ENCODE measurements around the gene NPFFR1. TPM values are rescaled to one million over a fixed set of nuclear protein-coding genes. Genes with fewer than 3 reads are reported as not detected.

The NPFFR1 gene
- total RNA-seq (2014; rRNA removed; shearing (Covaris generic)): not detected in 2 replicates
- polyA plus RNA-seq (2015; cell fraction: cytosol; rRNA removed): not detected in 2 replicates
- polyA plus RNA-seq (2015; cell fraction: nucleus; rRNA removed): not detected in 2 replicates

- DNase-seq (ENCODE audit: low read depth): no peak
Observed at GRCh38 chr10:70283445-70284399, at the start of gene NPFFR1. Gene NPFFR1 (minus strand): TSS chr10:70284004. CDS start chr10:70283676, 328 bp downstream.

DNA sequence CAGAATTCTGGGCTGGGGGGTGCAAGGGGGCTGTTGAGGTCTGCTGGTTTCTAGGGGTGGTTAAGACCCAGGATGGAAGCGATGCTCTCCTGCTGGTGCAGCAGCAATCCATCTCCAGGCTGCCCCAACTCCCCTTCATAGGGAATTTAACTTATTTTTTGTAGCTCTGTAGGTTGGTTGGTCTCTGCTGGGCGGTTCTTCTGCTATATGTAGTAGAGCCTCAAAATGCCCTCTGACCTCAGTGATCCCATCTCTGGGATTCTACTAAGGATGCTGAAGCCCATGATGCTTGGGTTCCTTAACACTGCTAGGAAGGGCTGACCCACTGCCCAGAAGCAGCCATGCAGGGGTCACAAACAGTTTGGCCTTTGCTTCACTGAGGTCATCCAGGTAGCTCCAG, 49.5 kb upstream of the NPFFR1 start:
- DNase-seq (ENCODE audit: low read depth): no peak

DNA sequence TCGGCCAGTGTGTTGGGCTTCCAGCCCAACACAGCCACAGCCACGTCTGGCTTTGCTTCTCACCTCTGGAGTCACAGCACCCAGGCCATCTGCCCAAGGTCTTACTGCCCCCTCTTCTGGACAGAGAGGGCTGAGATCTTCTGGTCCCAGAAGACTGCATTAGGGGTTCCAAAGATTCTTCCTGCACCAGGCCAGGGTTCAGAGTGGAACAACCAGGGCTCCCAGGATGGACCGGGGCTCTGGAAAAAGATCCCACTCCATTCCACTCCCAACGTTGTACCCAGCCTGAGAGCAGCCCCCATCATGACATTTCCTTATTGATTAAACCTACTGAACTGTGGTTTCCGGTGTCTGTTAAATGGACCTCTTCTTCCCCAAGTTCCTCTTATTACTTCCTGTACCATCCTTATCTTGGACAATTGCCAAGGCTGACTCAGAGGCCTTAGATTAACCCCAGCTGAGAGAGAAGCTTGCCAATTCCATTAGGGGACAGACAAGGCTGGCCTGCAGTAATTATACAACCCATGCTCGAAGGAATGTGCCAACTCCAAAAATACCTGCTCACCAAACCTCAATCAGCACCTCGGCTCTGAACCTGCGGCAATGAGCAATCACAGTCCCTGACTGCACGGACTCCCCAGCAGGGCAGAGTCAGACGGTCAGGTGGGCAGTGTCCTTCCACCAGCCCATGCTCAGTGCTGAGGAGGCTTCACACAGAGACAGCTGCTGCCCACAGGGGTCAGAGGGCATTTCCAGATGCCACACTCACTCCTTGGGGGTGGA, 47.9 kb upstream of the NPFFR1 start:
- DNase-seq (ENCODE audit: low read depth): peak; percentile 93

DNA sequence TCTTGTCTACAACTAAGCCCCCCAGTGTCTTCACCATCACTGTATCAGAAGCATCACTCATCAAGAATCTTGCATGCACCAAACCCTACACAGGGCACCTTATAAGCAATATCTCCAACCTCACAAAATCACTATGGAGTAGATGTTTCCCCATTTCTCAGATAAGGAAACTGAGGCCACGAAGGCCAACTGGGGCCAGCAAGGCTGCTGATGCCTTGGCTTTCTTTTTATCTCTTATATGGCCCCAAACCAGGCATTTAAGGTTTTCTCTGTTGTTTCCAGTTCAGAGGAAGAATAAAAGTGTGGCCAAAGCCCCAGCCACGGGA, 47.3 kb upstream of the NPFFR1 start:
- no peak for DNase-seq (ENCODE audit: low read depth)

- no peak for DNase-seq (ENCODE audit: low read depth)
Observed at GRCh38 chr10:70330671-70331070, 46.9 kb upstream of the NPFFR1 start.

DNA sequence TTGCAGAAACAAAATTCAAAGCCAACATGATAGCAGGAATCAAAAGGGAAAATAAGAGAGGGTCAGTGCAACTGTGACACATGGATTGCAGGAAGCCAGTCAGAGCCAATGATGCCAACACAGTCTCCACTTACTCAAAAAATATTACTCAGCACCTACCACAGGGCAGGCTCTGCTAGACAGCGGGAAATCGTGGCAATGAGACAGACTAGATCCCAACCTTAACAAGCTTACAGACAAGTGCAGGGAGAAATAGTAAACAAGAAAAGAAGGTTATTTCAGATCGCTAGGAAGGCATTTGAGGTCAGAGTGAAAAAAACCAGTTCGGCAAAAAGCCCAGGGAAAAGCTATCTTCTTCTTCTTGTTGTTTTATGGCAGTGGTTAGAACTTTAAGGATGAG, 45.2 kb upstream of the NPFFR1 start:
- DNase-seq (ENCODE audit: low read depth): peak; percentile 76

GRCh38 chr10:70328018-70328417, 44.2 kb upstream of the NPFFR1 start:
- DNase-seq (ENCODE audit: low read depth): no peak

DNA sequence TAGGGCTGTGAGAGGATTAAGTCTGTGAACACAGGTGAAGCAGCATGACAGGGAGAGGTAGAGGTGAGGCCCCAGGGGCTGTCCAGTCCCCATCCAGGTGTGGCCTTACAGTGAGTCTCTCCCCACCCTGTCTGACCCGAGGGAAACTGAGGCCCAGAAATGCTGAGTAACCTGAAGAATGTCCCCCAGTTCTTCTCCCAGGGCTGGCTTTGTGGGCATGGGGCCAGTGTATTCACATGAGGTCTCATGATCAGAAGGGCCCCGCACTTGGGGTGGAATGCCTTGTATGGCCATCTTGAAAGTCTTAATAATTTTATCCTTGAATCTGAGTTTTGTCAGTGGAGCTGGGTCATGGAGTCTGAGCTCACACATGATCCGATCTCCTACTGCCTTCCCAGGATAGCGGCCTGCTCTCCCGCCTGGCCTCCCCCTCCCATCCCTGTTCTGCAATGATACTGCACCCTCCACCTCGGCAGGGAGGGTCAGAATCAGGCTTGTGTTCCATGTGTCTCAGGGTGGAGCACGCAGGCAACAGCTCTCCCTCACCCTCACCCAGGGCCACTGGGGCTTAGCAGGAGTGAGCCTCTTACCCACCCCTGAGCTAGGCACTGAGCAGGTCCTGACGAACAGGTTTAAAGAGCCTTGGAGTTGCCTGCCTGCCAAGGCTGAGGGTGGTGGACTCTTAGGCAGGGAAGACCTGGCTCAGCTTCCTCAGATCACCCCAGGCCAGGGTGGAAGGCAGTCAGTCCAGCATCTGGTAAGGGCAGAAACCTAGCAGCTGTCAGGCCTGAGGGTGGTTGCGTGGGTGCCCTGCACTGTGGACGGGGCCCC, 41.4 kb upstream of the NPFFR1 start:
- DNase-seq (ENCODE audit: low read depth): no peak

- no peak for DNase-seq (ENCODE audit: low read depth)
Observed at GRCh38 chr10:70324339-70324861, 40.6 kb upstream of the NPFFR1 start.

DNA sequence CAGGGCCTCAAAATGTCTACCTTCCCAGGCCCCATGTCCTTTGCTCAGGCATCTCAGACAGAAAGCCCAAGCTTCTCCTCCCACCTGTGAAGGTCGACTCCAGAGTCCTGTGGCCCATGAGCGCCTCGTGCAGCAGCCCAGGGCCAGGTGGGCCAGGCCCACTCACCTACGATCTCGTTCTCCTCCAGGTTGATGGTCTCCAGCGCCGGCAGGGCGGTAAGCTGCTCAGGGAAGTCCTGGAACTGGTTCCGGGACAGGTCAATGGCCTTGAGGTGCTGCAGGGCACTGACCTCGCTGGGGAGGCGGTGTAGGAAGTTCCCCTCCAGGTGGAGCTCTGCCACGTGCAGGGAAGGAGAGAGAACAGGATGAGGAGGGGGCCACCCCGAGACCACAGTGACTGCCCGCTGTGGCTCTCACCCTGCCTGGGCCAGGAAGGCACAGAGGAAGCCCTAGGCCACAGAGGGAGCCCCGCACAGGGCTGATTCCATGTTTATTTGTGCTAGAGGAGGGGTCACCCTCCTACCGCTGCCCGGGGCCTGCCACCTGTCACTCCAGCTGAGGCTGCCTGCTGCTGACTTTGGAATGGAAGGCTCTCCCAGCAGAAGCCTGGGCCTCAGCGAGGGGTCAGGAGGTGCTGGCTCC, 40.0 kb upstream of the NPFFR1 start:
- DNase-seq (ENCODE audit: low read depth): no peak

- DNase-seq (ENCODE audit: low read depth): no peak
Observed at GRCh38 chr10:70323138-70323696, 39.4 kb upstream of the NPFFR1 start.

DNA sequence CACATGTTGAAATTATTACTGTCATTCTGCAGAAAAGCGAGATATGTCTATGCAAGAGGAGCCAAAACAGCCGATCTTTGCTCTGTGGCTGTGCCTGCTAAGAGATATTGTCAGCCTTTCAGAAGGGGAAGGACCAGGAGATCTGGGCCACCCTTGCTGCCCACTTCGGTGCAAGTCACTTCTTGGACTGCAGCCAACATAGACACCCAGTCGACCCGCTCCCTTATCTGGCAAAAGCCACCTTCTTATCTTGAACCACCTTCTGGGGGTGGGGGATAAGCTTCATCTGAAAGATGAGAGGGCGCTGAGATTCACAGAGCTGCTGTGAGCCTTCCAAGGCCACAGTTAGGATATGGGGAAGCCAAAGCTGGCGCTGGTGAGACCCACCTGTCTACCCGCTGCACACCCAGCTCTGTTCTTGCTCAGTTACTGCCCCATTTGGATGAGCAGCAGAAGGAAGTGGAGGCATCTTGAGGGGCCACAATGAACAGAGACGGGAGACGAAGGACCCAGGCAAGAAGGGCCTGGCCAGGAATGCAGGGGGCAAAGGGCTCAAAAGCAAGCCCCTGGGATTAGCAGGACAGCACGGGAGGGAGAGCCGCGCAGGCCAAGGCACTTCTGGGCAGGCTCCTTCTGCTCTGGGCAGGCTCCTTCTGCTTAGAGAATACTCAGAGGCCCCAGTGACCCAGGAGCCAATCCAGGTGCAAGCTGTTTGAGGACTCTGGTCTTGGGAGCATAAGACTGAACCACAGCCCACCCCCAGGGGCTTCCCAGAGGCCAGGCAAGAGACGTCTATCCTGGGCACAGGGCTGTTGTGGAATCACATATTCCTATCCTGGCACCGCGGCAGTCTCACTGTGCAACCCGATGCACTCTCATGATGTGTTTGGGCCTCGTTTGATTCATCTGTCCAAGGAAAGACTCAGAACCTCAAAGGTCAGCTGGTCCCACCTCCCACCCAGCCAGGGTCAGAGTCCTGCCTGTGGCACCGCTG, 38.4 kb upstream of the NPFFR1 start:
- no peak for DNase-seq (ENCODE audit: low read depth)

DNA sequence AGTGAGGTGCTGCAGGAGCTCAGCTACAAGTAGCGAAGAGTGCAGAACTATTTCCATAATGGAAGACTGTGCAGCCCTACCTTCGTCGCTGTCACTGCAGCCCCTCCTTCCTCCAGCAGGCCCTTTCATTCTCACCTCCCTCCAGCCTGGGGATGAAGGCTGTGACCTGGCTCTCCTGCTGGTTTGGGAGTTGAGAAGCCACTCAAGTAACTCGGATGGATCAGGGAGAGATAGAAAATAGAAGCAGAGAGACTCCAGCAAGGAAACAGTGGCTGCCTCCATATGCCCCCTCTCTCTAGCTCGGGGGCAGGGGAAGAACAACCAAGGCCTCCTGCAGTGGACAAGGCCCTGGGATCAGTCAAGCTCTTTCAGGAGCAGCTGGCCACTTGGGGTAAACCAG, 37.4 kb upstream of the NPFFR1 start:
- no peak for DNase-seq (ENCODE audit: low read depth)

- no peak for DNase-seq (ENCODE audit: low read depth)
Observed at GRCh38 chr10:70320751-70321150, 36.9 kb upstream of the NPFFR1 start.

DNA sequence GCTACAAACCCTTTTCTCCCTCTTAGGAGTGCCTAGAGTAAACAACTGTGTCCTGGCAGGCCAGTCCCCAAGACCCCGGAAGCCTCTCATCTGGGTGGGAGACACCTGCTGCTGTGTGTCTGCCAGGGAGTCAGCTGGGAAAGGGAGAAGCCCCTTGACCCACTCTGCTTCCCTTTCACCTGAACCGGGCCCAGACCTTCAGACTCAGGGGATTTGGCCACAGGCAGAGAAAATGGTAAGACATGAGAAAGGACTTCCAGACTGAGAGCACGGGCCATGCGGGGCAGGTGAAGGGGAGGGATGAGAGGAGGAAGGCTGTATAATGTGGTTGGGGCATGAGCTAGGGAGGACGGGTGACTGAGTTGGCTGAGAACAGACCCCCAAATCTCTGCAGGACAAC, 36.0 kb upstream of the NPFFR1 start:
- no peak for DNase-seq (ENCODE audit: low read depth)

- no peak for DNase-seq (ENCODE audit: low read depth)
Observed at GRCh38 chr10:70319183-70319582, 35.4 kb upstream of the NPFFR1 start.

GRCh38 chr10:70317943-70318318, 34.1 kb upstream of the NPFFR1 start:
- no peak for DNase-seq (ENCODE audit: low read depth)

GRCh38 chr10:70317272-70317942, 33.6 kb upstream of the NPFFR1 start:
- no peak for DNase-seq (ENCODE audit: low read depth)

DNA sequence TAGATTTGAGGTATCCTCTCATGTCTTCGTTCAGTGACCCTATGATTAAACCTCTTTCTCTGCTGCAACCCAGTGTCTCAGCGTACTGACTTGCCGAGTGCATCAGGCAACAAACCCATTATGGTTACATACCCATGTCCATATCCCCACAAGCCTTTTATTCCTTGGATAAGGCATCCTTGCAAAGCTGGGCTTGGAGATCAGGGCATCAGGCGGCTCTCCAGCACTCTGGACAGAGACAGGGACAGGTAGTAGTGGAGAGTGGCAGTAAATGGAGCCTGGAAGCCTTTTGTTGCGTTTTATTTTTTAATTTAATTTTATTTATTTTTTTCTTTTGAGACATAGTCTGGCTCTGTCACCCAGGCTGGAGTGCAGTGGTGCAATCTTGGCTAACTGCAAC, 32.0 kb upstream of the NPFFR1 start:
- no peak for DNase-seq (ENCODE audit: low read depth)
